Panc1 (cell line): ENCODE measurements around the gene DHPS. TPM values are rescaled to one million over a fixed set of nuclear protein-coding genes. Genes with fewer than 3 reads are reported as not detected.

Source experiments
- ATAC-seq: fragments of 200-7000 bp; cut with Tn5 transposase; 2 replicates; pipeline ENCODE4 v1.9.1; 2020; ENCODE audit warnings: mild to moderate bottlenecking, moderate library complexity
- BruUV-seq: library from RNA; stranded (reverse); fragments of 400-500 nt; replicated peaks from 2 replicates; lab custom pipeline; 2021; lab: Mats Ljungman, UMichigan
- CTCF ChIA-PET: fragments of 300-600 bp; sonication (Branson Sonifier 250); formaldehyde crosslinking; loops from one replicate; lab custom pipeline; 2022; ENCODE audit warnings: antibody characterized with exemption; lab: Charles Lee
- POLR2A ChIA-PET: fragments of 300-600 bp; sonication (Branson Sonifier 250); formaldehyde crosslinking; loops from one replicate; lab custom pipeline; 2022; ENCODE audit warnings: antibody characterized with exemption; lab: Charles Lee
- DNase-seq: peaks from one replicate; pipeline ENCODE4 v3.0.0-alpha.2; 2010; ENCODE audit warnings: low read depth, low spot score
- H3K27ac ChIP-seq: 2 replicates; pipeline ENCODE4 v1.5.1; 2011; ENCODE audit warnings: mild to moderate bottlenecking, low read length, inconsistent platforms
- H3K27me3 ChIP-seq: fragments of 200-500 bp; sonication (Bioruptor generic); 2 replicates; pipeline ENCODE4 v1.6.0; 2014; ENCODE audit warnings: low read length, inconsistent platforms; ENCODE audit not compliant: control insufficient read depth, insufficient read depth
- H3K36me3 ChIP-seq: fragments of 200-500 bp; sonication (Bioruptor generic); 2 replicates; pipeline ENCODE4 v1.5.1; 2014; ENCODE audit warnings: inconsistent platforms, mild to moderate bottlenecking, low read length, moderate library complexity; ENCODE audit not compliant: control insufficient read depth, insufficient read depth
- H3K4me1 ChIP-seq: 2 replicates; pipeline ENCODE4 v1.5.1; 2011; ENCODE audit warnings: inconsistent platforms, mild to moderate bottlenecking, low read length, moderate library complexity; ENCODE audit not compliant: control insufficient read depth, insufficient read depth
- H3K4me3 ChIP-seq, 2 experiments: 2 replicates each; pipeline ENCODE4 v1.5.1; 2011 to 2012; ENCODE audit warnings: low read depth in 2 of 2, low read length in 2 of 2, mild to moderate bottlenecking in 2 of 2, inconsistent platforms in 1 of 2, moderate library complexity in 1 of 2
- H3K9me3 ChIP-seq: fragments of 200-500 bp; sonication (Bioruptor generic); 2 replicates; pipeline ENCODE4 v1.5.1; 2014; ENCODE audit warnings: low read depth, mild to moderate bottlenecking, inconsistent platforms, low read length, moderate library complexity; ENCODE audit not compliant: control insufficient read depth, insufficient read depth
- CTCF ChIP-seq: fragments of 450-650 bp; IDR thresholded peaks from 2 replicates; pipeline ENCODE4 v1.5.1; 2017; ENCODE audit warnings: mild to moderate bottlenecking
- POLR2AphosphoS5 ChIP-seq: IDR thresholded peaks from 2 replicates; pipeline ENCODE4 v1.6.1; 2012; ENCODE audit warnings: mild to moderate bottlenecking, low read depth, low read length, moderate library complexity
- SIN3A ChIP-seq: IDR thresholded peaks from 2 replicates; pipeline ENCODE4 v1.6.1; 2012; ENCODE audit warnings: low read depth, mild to moderate bottlenecking, low read length, moderate library complexity, borderline replicate concordance; ENCODE audit not compliant: insufficient read depth
- TCF7L2 ChIP-seq: IDR thresholded peaks from 2 replicates; pipeline ENCODE4 v1.6.1; 2011; ENCODE audit warnings: mild to moderate bottlenecking, low read depth, low read length, inconsistent platforms
- in situ Hi-C: cut with HindIII; loops from 2 replicates; pipeline ENCODE4 v1.10.0; 2016; ENCODE audit warnings: low sequenced_read_pairs, low pct_unique_long_range_greater_than_20kb
- intact Hi-C: fragments of 100-400 bp; cut with micrococcal nuclease; formaldehyde crosslinking; loops from one replicate; pipeline ENCODE4 v1.10.0; 2022; ENCODE audit not compliant: unreplicated experiment
- total RNA-seq: library from RNA; stranded (reverse); gene quantifications from one replicate; pipeline ENCODE4 v1.2.1, GENCODE V29; 2021; ENCODE audit not compliant: unreplicated experiment
- TF ChIP-seq, protein P1 (sequence below), 2 experiments: IDR thresholded peaks; 2 replicates each; pipeline ENCODE4 v1.6.1; 2011 to 2012; ENCODE audit warnings: low read depth in 2 of 2, control low read depth in 1 of 2, low read length in 1 of 2, mild to moderate bottlenecking in 1 of 2, moderate library complexity in 1 of 2; ENCODE audit not compliant: insufficient read depth in 1 of 2

Gene DHPS
- total RNA-seq, 1 experiment from 2014 or later, result 76.9 TPM

GRCh38 chr19:12639901-12640613 lies 41.6 kb downstream of the DHPS start:
- peak overlapping the region in 1 of 2 experiments; percentile 19; a peak in 2 of 4 replicates for H3K4me3 ChIP-seq
- DNase-seq, result peak; percentile 30
- H3K4me1 ChIP-seq, result 0 out of 2 replicates have a peak, but pooled peaks cover 3% of the 10 kb centered on the region
- H3K9me3 ChIP-seq, result no peaks in the 10 kb centered on the region
- peak; percentile 97 for ATAC-seq
- H3K27ac ChIP-seq, result no peak overlapping the region
- H3K27me3 ChIP-seq, result no peaks in the 10 kb centered on the region
- intact Hi-C loops (no loop called here), in situ Hi-C loops (no loop called here)
- H3K36me3 ChIP-seq, result no peaks in the 10 kb centered on the region
- CTCF ChIA-PET, result interaction anchor here (0.5 kb wide), 1 partner anchor 32 kb away, joined by 3 read pairs; no protein-coding TSS in a partner anchor
- BruUV-seq, result no TSS peak
- peak; percentile 88 for TF ChIP-seq CTCF
- no peak for TF ChIP-seq SIN3A
- POLR2A ChIA-PET, result no interaction called here

GRCh38 chr19:12638611-12639182 lies 43.0 kb downstream of the DHPS start:
- no peaks in the 10 kb centered on the region for H3K9me3 ChIP-seq
- no TSS peak for BruUV-seq
- in situ Hi-C loops (no loop called here), intact Hi-C loops (no loop called here)
- no peaks in the 10 kb centered on the region for H3K36me3 ChIP-seq
- no peak for ATAC-seq
- no peaks in the 10 kb centered on the region for H3K27me3 ChIP-seq
- no peak overlapping the region for H3K4me3 ChIP-seq
- H3K4me1 ChIP-seq, result 0 out of 2 replicates have a peak, but pooled peaks cover 3% of the 10 kb centered on the region
- H3K27ac ChIP-seq, result no peak overlapping the region
- POLR2A ChIA-PET, result interaction anchor here (0.7 kb wide), 1 partner anchor 22 kb away, joined by 4 read pairs; no protein-coding TSS in a partner anchor
- CTCF ChIA-PET, result interaction anchor here (0.7 kb wide), 2 partner anchors 21 to 34 kb away, joined by 3 to 6 read pairs; no protein-coding TSS in a partner anchor
- no peak for DNase-seq
- TF ChIP-seq POLR2AphosphoS5, result no peak
- no peak for TF ChIP-seq SIN3A
- TF ChIP-seq CTCF, result no peak
- TF ChIP-seq, protein P1, sequence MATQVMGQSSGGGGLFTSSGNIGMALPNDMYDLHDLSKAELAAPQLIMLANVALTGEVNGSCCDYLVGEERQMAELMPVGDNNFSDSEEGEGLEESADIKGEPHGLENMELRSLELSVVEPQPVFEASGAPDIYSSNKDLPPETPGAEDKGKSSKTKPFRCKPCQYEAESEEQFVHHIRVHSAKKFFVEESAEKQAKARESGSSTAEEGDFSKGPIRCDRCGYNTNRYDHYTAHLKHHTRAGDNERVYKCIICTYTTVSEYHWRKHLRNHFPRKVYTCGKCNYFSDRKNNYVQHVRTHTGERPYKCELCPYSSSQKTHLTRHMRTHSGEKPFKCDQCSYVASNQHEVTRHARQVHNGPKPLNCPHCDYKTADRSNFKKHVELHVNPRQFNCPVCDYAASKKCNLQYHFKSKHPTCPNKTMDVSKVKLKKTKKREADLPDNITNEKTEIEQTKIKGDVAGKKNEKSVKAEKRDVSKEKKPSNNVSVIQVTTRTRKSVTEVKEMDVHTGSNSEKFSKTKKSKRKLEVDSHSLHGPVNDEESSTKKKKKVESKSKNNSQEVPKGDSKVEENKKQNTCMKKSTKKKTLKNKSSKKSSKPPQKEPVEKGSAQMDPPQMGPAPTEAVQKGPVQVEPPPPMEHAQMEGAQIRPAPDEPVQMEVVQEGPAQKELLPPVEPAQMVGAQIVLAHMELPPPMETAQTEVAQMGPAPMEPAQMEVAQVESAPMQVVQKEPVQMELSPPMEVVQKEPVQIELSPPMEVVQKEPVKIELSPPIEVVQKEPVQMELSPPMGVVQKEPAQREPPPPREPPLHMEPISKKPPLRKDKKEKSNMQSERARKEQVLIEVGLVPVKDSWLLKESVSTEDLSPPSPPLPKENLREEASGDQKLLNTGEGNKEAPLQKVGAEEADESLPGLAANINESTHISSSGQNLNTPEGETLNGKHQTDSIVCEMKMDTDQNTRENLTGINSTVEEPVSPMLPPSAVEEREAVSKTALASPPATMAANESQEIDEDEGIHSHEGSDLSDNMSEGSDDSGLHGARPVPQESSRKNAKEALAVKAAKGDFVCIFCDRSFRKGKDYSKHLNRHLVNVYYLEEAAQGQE (IDR thresholded peaks at IDR 0.05; ENCODE audit: insufficient read depth in 1 of 2, low read depth in 2 of 2, low read length in 1 of 2), result no peak
- TF ChIP-seq TCF7L2, result no peak
